Neuronal stem cell (in vitro differentiated cells): ENCODE data around the gene CBX2.

Source experiments
- DNase-seq: peaks from one replicate; pipeline ENCODE4 v3.0.0-alpha.2; 2013; ENCODE audit warnings: low spot score
- H2AFZ ChIP-seq: one replicate; pipeline ENCODE4 v1.6.1; 2013; ENCODE audit warnings: mild to moderate bottlenecking, low read length, inconsistent platforms
- H2AK5ac ChIP-seq: 2 replicates; pipeline ENCODE4 v1.6.1; 2013; ENCODE audit warnings: low read depth, mild to moderate bottlenecking, inconsistent platforms, low read length, moderate library complexity, mixed read lengths
- H2BK120ac ChIP-seq: 2 replicates; pipeline ENCODE4 v1.6.1; 2013; ENCODE audit warnings: low read depth, mild to moderate bottlenecking, inconsistent platforms, low read length, moderate library complexity, mixed read lengths
- H2BK12ac ChIP-seq: one replicate; pipeline ENCODE4 v1.6.1; 2013; ENCODE audit warnings: low read length, inconsistent platforms
- H2BK15ac ChIP-seq: 2 replicates; pipeline ENCODE4 v1.6.1; 2013; ENCODE audit warnings: mild to moderate bottlenecking, low read length, inconsistent platforms, mixed read lengths
- H2BK5ac ChIP-seq: one replicate; pipeline ENCODE4 v1.6.1; 2013; ENCODE audit warnings: inconsistent platforms, mild to moderate bottlenecking, low read length, moderate library complexity
- H3K14ac ChIP-seq: one replicate; pipeline ENCODE4 v1.6.1; 2013; ENCODE audit warnings: low read length, inconsistent platforms
- H3K18ac ChIP-seq: 2 replicates; pipeline ENCODE4 v1.6.1; 2013; ENCODE audit warnings: low read length, inconsistent platforms
- H3K23ac ChIP-seq: 2 replicates; pipeline ENCODE4 v1.6.1; 2013; ENCODE audit warnings: low read depth, mild to moderate bottlenecking, mixed read lengths, low read length, inconsistent platforms; ENCODE audit not compliant: poor library complexity
- H3K27ac ChIP-seq: replicated peaks from 3 replicates; pipeline ENCODE4 v1.5.1; 2013; ENCODE audit warnings: low read length, inconsistent platforms
- H3K27me3 ChIP-seq, 3 experiments: 2 replicates each; pipeline ENCODE4 v1.6.1; 2013; ENCODE audit warnings: low read length in 3 of 3, mild to moderate bottlenecking in 2 of 3, inconsistent platforms in 1 of 3, low read depth in 1 of 3, mixed read lengths in 1 of 3, moderate library complexity in 1 of 3; ENCODE audit not compliant: control insufficient read depth in 3 of 3, insufficient read depth in 3 of 3
- H3K36me3 ChIP-seq, 2 donors: replicated peaks in 1 of 2; 2 replicates each; pipeline ENCODE4 v1.6.1; 2013; ENCODE audit warnings: low read length in 2 of 2; ENCODE audit not compliant: control insufficient read depth in 2 of 2, insufficient read depth in 2 of 2
- H3K4ac ChIP-seq: 2 replicates; pipeline ENCODE4 v1.6.1; 2013; ENCODE audit warnings: inconsistent platforms, mild to moderate bottlenecking, low read length, moderate library complexity
- H3K4me1 ChIP-seq, 2 donors: 1 replicate in 1 of 2; 2 replicates in 1 of 2; pipeline ENCODE4 v1.6.1; 2013; ENCODE audit warnings: low read length in 2 of 2, low read depth in 1 of 2; ENCODE audit not compliant: control insufficient read depth in 2 of 2, insufficient read depth in 1 of 2
- H3K4me2 ChIP-seq: one replicate; pipeline ENCODE4 v1.6.1; 2013; ENCODE audit warnings: mild to moderate bottlenecking, low read length, inconsistent platforms; ENCODE audit not compliant: insufficient read depth, poor library complexity, severe bottlenecking
- H3K4me3 ChIP-seq, 2 donors: 2 replicates each; pipeline ENCODE4 v1.5.1; 2013; ENCODE audit warnings: low read length in 2 of 2, mild to moderate bottlenecking in 2 of 2, inconsistent platforms in 1 of 2, moderate library complexity in 1 of 2
- H3K79me1 ChIP-seq: one replicate; pipeline ENCODE4 v1.6.1; 2013; ENCODE audit warnings: low read depth, mild to moderate bottlenecking, inconsistent platforms, low read length, moderate library complexity
- H3K9ac ChIP-seq: one replicate; pipeline ENCODE4 v1.6.1; 2013; ENCODE audit warnings: mild to moderate bottlenecking, low read depth, low read length, inconsistent platforms; ENCODE audit not compliant: poor library complexity
- H3K9me3 ChIP-seq, 2 donors: replicated peaks in 1 of 2; 2 replicates each; pipeline versions ENCODE3 to v1.6.1; 2013; ENCODE audit warnings: low read length in 2 of 2, mild to moderate bottlenecking in 2 of 2, inconsistent platforms in 1 of 2, low read depth in 1 of 2, mixed read lengths in 1 of 2, moderate library complexity in 1 of 2; ENCODE audit not compliant: control insufficient read depth in 2 of 2, insufficient read depth in 1 of 2
- H4K8ac ChIP-seq: one replicate; pipeline ENCODE4 v1.6.1; 2013; ENCODE audit warnings: low read depth, mild to moderate bottlenecking, inconsistent platforms, low read length, moderate library complexity
- H4K91ac ChIP-seq: one replicate; pipeline ENCODE4 v1.6.1; 2013; ENCODE audit warnings: low read length, low read depth, mild to moderate bottlenecking, inconsistent platforms; ENCODE audit not compliant: poor library complexity
- WGBS, 2 donors: extraction: QIAGEN DNeasy Blood & Tissue Kit; methylation state at CpG; one replicate each; pipeline ENCODE4 v1.1.7; 2013; ENCODE audit warnings: missing lambda C conversion rate in 2 of 2, mixed read lengths in 1 of 2; ENCODE audit not compliant: insufficient read length in 2 of 2, insufficient replicate concordance in 1 of 2; ENCODE audit errors: extremely low coverage in 2 of 2; 5-methylcytosine and 5-hydroxymethylcytosine counted together

Gene CBX2

GRCh38 chr17:79790805-79791734 lies 13.1 kb downstream of the CBX2 start:
- Histone ChIP-seq H2BK5ac (peak overlapping the region; percentile 50), H3K4ac (no peak overlapping the region), H3K4me1 (peaks cover 38 to 60% of the 10 kb centered on the region in 2 donors), H3K14ac (no peak overlapping the region), H3K23ac (peak overlapping the region; percentile 60), H3K9ac (peak overlapping the region; percentile 72), H2BK120ac (no peak overlapping the region), H2BK15ac (peak overlapping the region; percentile 95), H2AFZ (peak overlapping the region; percentile 48), H3K18ac (peak overlapping the region; percentile 78), H3K27ac (no peak overlapping the region), H3K9me3 (peaks cover 2 to 5% of the 10 kb centered on the region in 2 donors), H2BK12ac (no peak overlapping the region), H3K27me3 (peaks cover 26 to 67% (median 35%) of the 10 kb centered on the region in 3 experiments), H3K36me3 (peaks cover 5 to 25% of the 10 kb centered on the region in 2 donors), H3K4me3 (no peak overlapping the region), H3K79me1 (peaks cover 4% of the 10 kb centered on the region), H4K8ac (no peak overlapping the region), H4K91ac (no peak overlapping the region), H3K4me2 (peak overlapping the region; percentile 41), H2AK5ac (peak overlapping the region; percentile 99)
- no peak for DNase-seq
- no CpG with 5 or more reads among the region's 68 CpGs for WGBS, 2 donors

GRCh38 chr17:79791735-79792161 lies 13.8 kb downstream of the CBX2 start:
- no CpG with 5 or more reads among the region's 26 CpGs for WGBS, 2 donors
- peaks cover 2 to 5% of the 10 kb centered on the region in 2 donors for H3K9me3 ChIP-seq

GRCh38 chr17:79792341-79792871 lies 14.5 kb downstream of the CBX2 start:
- Histone ChIP-seq H2BK12ac (no peak overlapping the region), H3K9me3 (peaks cover 2 to 5% of the 10 kb centered on the region in 2 donors), H3K4me3 (peak overlapping the region in 1 of 2 donors; percentile 13), H3K9ac (peak overlapping the region; percentile 73), H3K79me1 (peaks cover 4% of the 10 kb centered on the region), H3K18ac (no peak overlapping the region), H3K4me2 (no peak overlapping the region), H3K36me3 (peaks cover 4 to 22% of the 10 kb centered on the region in 2 donors), H4K91ac (no peak overlapping the region), H3K27ac (no peak overlapping the region), H2BK120ac (no peak overlapping the region), H4K8ac (no peak overlapping the region), H3K23ac (peak overlapping the region; percentile 39), H2BK15ac (no peak overlapping the region), H3K27me3 (peaks cover 26 to 67% (median 35%) of the 10 kb centered on the region in 3 experiments), H2AK5ac (peak overlapping the region; percentile 90), H3K4ac (no peak overlapping the region), H3K4me1 (peaks cover 38 to 56% of the 10 kb centered on the region in 2 donors), H3K14ac (no peak overlapping the region), H2BK5ac (no peak overlapping the region), H2AFZ (no peak overlapping the region)
- no peak for DNase-seq
- WGBS, 2 donors, result no CpG with 5 or more reads among the region's 22 CpGs

More at GRCh38 chr17:79791735-79792161, 13.8 kb downstream of the CBX2 start:
- Histone ChIP-seq H3K4ac (no peak overlapping the region), H2BK5ac (peak overlapping the region; percentile 27), H3K4me3 (no peak overlapping the region), H2BK120ac (no peak overlapping the region), H4K91ac (no peak overlapping the region), H3K9ac (no peak overlapping the region), H2AFZ (peak overlapping the region; percentile 48), H3K27ac (no peak overlapping the region), H2BK12ac (no peak overlapping the region), H3K36me3 (peaks cover 4 to 22% of the 10 kb centered on the region in 2 donors), H3K79me1 (peaks cover 4% of the 10 kb centered on the region), H3K23ac (no peak overlapping the region), H3K4me2 (peak overlapping the region; percentile 41), H3K27me3 (peaks cover 26 to 67% (median 35%) of the 10 kb centered on the region in 3 experiments), H3K4me1 (peaks cover 41 to 61% of the 10 kb centered on the region in 2 donors), H3K14ac (no peak overlapping the region), H4K8ac (no peak overlapping the region), H2AK5ac (peak overlapping the region; percentile 90), H2BK15ac (no peak overlapping the region), H3K18ac (peak overlapping the region; percentile 84)
- no peak for DNase-seq
